ENCODE data around the gene F5.

F5 gene

DNA sequence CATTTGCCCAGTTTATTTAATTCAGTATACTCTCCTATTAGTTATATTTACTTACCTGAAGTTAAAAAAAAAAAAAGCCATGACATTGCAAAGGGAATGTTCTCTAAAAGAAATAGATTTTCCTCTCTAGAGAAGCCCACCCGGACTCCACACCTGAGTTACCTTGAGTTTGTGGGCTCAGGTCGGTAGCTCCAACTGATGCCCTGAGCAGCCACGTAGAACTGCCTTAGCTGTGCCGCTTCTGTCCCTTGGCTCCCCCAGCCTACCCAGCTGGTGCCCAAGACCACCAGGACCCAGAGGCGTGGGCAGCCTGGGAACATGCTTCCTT lies 250 bp downstream of the F5 start:
- DNase-seq, result no peak
- Histone ChIP-seq H3K79me2 (ENCODE audit: control insufficient read depth, insufficient read depth, low read length) (no peaks in the 10 kb centered on the region), H3K79me1 (ENCODE audit: low read length) (no peaks in the 10 kb centered on the region), H3K27ac (ENCODE audit: low read depth, low read length) (no peak overlapping the region), H2BK5ac (ENCODE audit: low read length) (no peak overlapping the region), H3K9ac (ENCODE audit: low read length) (peak overlapping the region; percentile 15), H3K36me3 (ENCODE audit: control insufficient read depth, insufficient read depth, low read length) (no peaks in the 10 kb centered on the region), H3K4ac (ENCODE audit: low read depth, low read length) (no peak overlapping the region), H2AK5ac (ENCODE audit: low read length) (no peak overlapping the region), H3K27me3 (ENCODE audit: insufficient read depth, low read length, poor library complexity) (no peaks in the 10 kb centered on the region), H2BK120ac (ENCODE audit: low read depth, low read length) (no peak overlapping the region), H3K18ac (ENCODE audit: low read length) (no peak overlapping the region), H3K4me1 (ENCODE audit: control insufficient read depth, low read depth, low read length) (peaks cover 1% of the 10 kb centered on the region), H3K4me2 (ENCODE audit: low read length) (peak overlapping the region; percentile 19), H2BK15ac (replicated peaks; ENCODE audit: low read depth) (no peak overlapping the region), H3K56ac (ENCODE audit: low read length) (peak overlapping the region; percentile 62), H4K8ac (ENCODE audit: low read depth, low read length) (no peak overlapping the region), H3K23ac (ENCODE audit: low read length) (no peak overlapping the region), H3K4me3 (ENCODE audit: low read length) (no peak overlapping the region), H4K5ac (ENCODE audit: low read length) (no peak overlapping the region)
- no CpG with 5 or more reads among the region's 5 CpGs for WGBS (ENCODE audit: extremely low coverage, insufficient coverage, low lambda C conversion rate)

DNA sequence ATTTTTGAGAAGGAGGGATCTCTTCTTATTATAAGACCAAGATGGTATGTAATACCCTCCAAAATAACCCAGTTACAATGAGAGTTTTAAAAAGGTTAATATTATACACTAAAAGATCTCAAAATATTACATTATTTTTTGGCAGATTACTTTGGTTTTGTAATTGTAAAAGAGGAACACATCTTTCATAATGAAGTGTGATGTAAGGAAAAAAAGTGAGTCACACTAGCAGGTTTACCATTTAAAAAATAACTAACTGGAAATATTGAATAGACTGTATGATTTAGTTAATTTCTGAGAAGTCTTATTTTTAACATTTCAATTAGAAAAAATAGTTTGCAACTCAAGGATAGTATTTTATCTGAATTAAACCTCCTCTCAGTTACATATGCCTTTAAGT lies 1.1 kb downstream of the F5 start:
- Histone ChIP-seq H3K4me2 (ENCODE audit: low read length) (no peak overlapping the region), H2AK5ac (ENCODE audit: low read length) (no peak overlapping the region), H3K4me3 (ENCODE audit: low read length) (no peak overlapping the region), H3K4me1 (ENCODE audit: control insufficient read depth, low read depth, low read length) (peaks cover 1% of the 10 kb centered on the region), H3K27me3 (ENCODE audit: insufficient read depth, low read length, poor library complexity) (no peaks in the 10 kb centered on the region), H3K9ac (ENCODE audit: low read length) (no peak overlapping the region), H2BK15ac (replicated peaks; ENCODE audit: low read depth) (no peak overlapping the region), H3K18ac (ENCODE audit: low read length) (no peak overlapping the region), H3K36me3 (ENCODE audit: control insufficient read depth, insufficient read depth, low read length) (no peaks in the 10 kb centered on the region), H3K56ac (ENCODE audit: low read length) (no peak overlapping the region), H4K5ac (ENCODE audit: low read length) (no peak overlapping the region), H3K4ac (ENCODE audit: low read depth, low read length) (no peak overlapping the region), H3K79me2 (ENCODE audit: control insufficient read depth, insufficient read depth, low read length) (no peaks in the 10 kb centered on the region), H2BK120ac (ENCODE audit: low read depth, low read length) (no peak overlapping the region), H3K27ac (ENCODE audit: low read depth, low read length) (no peak overlapping the region), H4K8ac (ENCODE audit: low read depth, low read length) (no peak overlapping the region), H3K23ac (ENCODE audit: low read length) (no peak overlapping the region), H2BK5ac (ENCODE audit: low read length) (no peak overlapping the region), H3K79me1 (ENCODE audit: low read length) (no peaks in the 10 kb centered on the region)
- no peak for DNase-seq

DNA sequence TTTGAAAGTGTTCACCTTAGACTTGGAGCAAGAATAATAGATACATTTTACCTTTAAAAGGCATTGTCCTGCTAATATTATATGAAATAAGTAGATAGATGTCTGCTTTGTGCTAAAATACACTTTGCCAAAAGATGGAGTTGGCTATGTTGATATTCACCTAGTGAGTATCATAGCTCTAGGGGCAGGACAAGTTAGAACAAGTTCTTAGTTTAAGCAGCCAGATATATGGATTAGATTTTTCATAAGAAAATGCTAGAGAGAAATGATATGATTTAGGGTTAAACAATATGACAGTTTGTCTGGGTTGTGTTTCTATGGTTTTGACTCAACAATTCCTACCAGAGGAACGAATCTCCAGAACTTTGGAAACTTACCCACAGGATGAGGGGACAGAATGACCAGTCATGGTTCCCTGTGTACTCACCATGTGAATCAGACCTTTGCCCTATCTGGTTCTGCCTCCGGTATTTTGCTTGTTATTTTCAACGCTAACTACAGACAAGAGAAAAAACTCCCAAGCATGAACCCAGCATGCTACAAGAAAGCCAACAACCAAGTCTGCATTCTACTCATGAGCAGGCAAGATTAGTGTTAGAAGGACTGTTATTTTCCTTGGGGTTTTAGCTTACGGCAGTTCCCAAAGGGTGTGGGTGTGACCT lies 1.7 kb downstream of the F5 start:
- Histone ChIP-seq H3K4me3 (ENCODE audit: low read length) (no peak overlapping the region), H3K56ac (ENCODE audit: low read length) (no peak overlapping the region), H3K18ac (ENCODE audit: low read length) (no peak overlapping the region), H3K4me1 (ENCODE audit: control insufficient read depth, low read depth, low read length) (peaks cover 1% of the 10 kb centered on the region), H3K4me2 (ENCODE audit: low read length) (no peak overlapping the region), H4K8ac (ENCODE audit: low read depth, low read length) (no peak overlapping the region), H3K27ac (ENCODE audit: low read depth, low read length) (no peak overlapping the region), H3K27me3 (ENCODE audit: insufficient read depth, low read length, poor library complexity) (no peaks in the 10 kb centered on the region), H2BK15ac (replicated peaks; ENCODE audit: low read depth) (no peak overlapping the region), H3K79me1 (ENCODE audit: low read length) (no peaks in the 10 kb centered on the region), H3K79me2 (ENCODE audit: control insufficient read depth, insufficient read depth, low read length) (no peaks in the 10 kb centered on the region), H3K4ac (ENCODE audit: low read depth, low read length) (no peak overlapping the region), H3K23ac (ENCODE audit: low read length) (no peak overlapping the region), H2AK5ac (ENCODE audit: low read length) (no peak overlapping the region), H2BK120ac (ENCODE audit: low read depth, low read length) (no peak overlapping the region), H2BK5ac (ENCODE audit: low read length) (no peak overlapping the region), H3K36me3 (ENCODE audit: control insufficient read depth, insufficient read depth, low read length) (no peaks in the 10 kb centered on the region), H3K9ac (ENCODE audit: low read length) (no peak overlapping the region), H4K5ac (ENCODE audit: low read length) (no peak overlapping the region)
- no peak for DNase-seq
- WGBS (ENCODE audit: extremely low coverage, insufficient coverage, low lambda C conversion rate), result no CpG with 5 or more reads among the region's 4 CpGs

DNA sequence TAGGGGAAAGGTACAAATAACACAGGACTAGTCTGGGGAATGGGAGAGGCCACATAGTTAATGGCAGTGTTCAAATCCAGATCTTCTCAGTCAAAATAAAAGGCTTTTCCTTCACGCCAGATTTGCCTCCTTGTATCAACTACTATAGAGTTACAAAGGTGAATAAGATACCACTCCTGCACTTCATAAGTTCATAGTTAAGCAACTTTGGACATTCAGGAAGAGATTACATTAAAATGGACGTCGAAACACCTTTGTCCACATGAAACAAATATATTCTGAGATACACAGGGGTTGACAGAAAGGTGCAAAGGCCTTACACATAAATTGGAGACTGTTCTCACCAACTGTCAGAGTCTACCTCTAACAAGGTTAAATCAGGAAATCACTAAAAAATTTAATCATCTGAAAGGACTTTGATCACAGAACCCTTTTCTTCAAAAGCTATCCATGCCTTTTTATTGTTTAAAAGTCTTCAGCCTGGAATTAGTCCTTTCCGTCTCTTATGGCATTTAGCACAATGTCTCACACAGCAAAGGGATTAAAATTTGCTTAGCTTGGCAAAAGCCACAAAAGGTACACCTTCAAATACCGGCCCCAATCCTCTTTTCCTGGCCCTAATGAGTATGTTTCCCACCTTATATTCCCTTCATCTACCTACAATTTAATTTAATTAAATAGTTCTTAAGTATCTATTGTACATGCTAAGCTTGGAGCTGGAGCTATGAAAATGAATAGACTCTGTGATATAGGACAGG lies 8.1 kb downstream of the F5 start:
- no peaks in the 10 kb centered on the region for H3K79me1 ChIP-seq (ENCODE audit: low read length)
- no peak overlapping the region for H3K23ac ChIP-seq (ENCODE audit: low read length)
- H4K8ac ChIP-seq (ENCODE audit: low read depth, low read length), result no peak overlapping the region
- no peak for DNase-seq
- no peak overlapping the region for H3K56ac ChIP-seq (ENCODE audit: low read length)
- no peak overlapping the region for H2AK5ac ChIP-seq (ENCODE audit: low read length)
- no peak overlapping the region for H3K4me3 ChIP-seq (ENCODE audit: low read length)
- no peaks in the 10 kb centered on the region for H3K27me3 ChIP-seq (ENCODE audit: insufficient read depth, low read length, poor library complexity)
- no peak overlapping the region for H4K5ac ChIP-seq (ENCODE audit: low read length)
- H3K9ac ChIP-seq (ENCODE audit: low read length), result no peak overlapping the region
- H2BK15ac ChIP-seq (replicated peaks; ENCODE audit: low read depth), result no peak overlapping the region
- H3K18ac ChIP-seq (ENCODE audit: low read length), result no peak overlapping the region
- H3K36me3 ChIP-seq (ENCODE audit: control insufficient read depth, insufficient read depth, low read length), result no peaks in the 10 kb centered on the region
- no peaks in the 10 kb centered on the region for H3K4me1 ChIP-seq (ENCODE audit: control insufficient read depth, low read depth, low read length)
- H3K4ac ChIP-seq (ENCODE audit: low read depth, low read length), result no peak overlapping the region
- H2BK120ac ChIP-seq (ENCODE audit: low read depth, low read length), result no peak overlapping the region
- H3K27ac ChIP-seq (ENCODE audit: low read depth, low read length), result no peak overlapping the region
- no peak overlapping the region for H2BK5ac ChIP-seq (ENCODE audit: low read length)
- no CpG with 5 or more reads among the region's 5 CpGs for WGBS (ENCODE audit: extremely low coverage, insufficient coverage, low lambda C conversion rate)
- no peak overlapping the region for H3K4me2 ChIP-seq (ENCODE audit: low read length)
- no peaks in the 10 kb centered on the region for H3K79me2 ChIP-seq (ENCODE audit: control insufficient read depth, insufficient read depth, low read length)

DNA sequence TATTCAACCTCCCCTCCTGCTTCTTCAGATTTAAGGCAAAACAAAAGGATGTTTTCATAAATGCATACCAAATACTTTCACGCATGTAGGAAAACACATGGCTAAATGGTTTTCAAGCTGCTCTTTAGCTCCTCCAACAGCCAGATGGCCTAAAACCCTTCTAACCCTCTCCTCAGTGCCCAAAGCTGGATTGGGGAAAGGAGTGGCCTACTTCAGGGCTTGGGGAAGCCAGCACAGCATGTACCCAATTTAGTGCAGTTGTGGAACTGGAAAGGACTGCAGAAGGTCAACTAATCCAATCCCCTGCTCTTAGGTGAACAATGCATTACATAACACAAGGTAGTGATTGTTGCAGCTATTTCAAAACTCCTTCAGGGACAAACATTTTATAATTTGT lies 9.3 kb downstream of the F5 start:
- H2AK5ac ChIP-seq (ENCODE audit: low read length), result no peak overlapping the region
- no peak for DNase-seq
- H2BK5ac ChIP-seq (ENCODE audit: low read length), result no peak overlapping the region
- H2BK120ac ChIP-seq (ENCODE audit: low read depth, low read length), result no peak overlapping the region
- H3K23ac ChIP-seq (ENCODE audit: low read length), result no peak overlapping the region
- H3K79me2 ChIP-seq (ENCODE audit: control insufficient read depth, insufficient read depth, low read length), result no peaks in the 10 kb centered on the region
- H3K18ac ChIP-seq (ENCODE audit: low read length), result no peak overlapping the region
- no peak overlapping the region for H3K27ac ChIP-seq (ENCODE audit: low read depth, low read length)
- no peak overlapping the region for H4K5ac ChIP-seq (ENCODE audit: low read length)
- no peaks in the 10 kb centered on the region for H3K36me3 ChIP-seq (ENCODE audit: control insufficient read depth, insufficient read depth, low read length)
- no peaks in the 10 kb centered on the region for H3K4me1 ChIP-seq (ENCODE audit: control insufficient read depth, low read depth, low read length)
- WGBS (ENCODE audit: extremely low coverage, insufficient coverage, low lambda C conversion rate), result no CpG with 5 or more reads among the region's 1 CpG
- H4K8ac ChIP-seq (ENCODE audit: low read depth, low read length), result no peak overlapping the region
- no peaks in the 10 kb centered on the region for H3K79me1 ChIP-seq (ENCODE audit: low read length)
- no peak overlapping the region for H3K4me2 ChIP-seq (ENCODE audit: low read length)
- H3K9ac ChIP-seq (ENCODE audit: low read length), result no peak overlapping the region
- no peak overlapping the region for H3K56ac ChIP-seq (ENCODE audit: low read length)
- no peaks in the 10 kb centered on the region for H3K27me3 ChIP-seq (ENCODE audit: insufficient read depth, low read length, poor library complexity)
- H2BK15ac ChIP-seq (replicated peaks; ENCODE audit: low read depth), result no peak overlapping the region
- no peak overlapping the region for H3K4ac ChIP-seq (ENCODE audit: low read depth, low read length)
- H3K4me3 ChIP-seq (ENCODE audit: low read length), result no peak overlapping the region
